Endothelial cell of umbilical vein (primary cell): Measurements from ENCODE around the gene DCC. TPM values are rescaled to one million over a fixed set of nuclear protein-coding genes. Genes with fewer than 3 reads are reported as not detected.

ENCODE experiments used
- BruUV-seq: library from RNA; stranded (reverse); fragments of 400-500 nt; replicated peaks from 2 replicates; lab custom pipeline; 2021; lab: Mats Ljungman, UMichigan
- CTCF ChIA-PET: fragments of 300-600, 350-600 bp; sonication (Branson Sonifier 250); formaldehyde crosslinking; loops from one replicate; lab custom pipeline; 2021; ENCODE audit warnings: antibody characterized with exemption, inconsistent platforms; lab: Charles Lee
- POLR2A ChIA-PET: fragments of 300-600, 350-600 bp; sonication (Branson Sonifier 250); formaldehyde crosslinking; loops from one replicate; lab custom pipeline; 2021; ENCODE audit warnings: antibody characterized with exemption, inconsistent platforms; lab: Charles Lee
- DNase-seq: peaks from one replicate; pipeline ENCODE4 v3.0.0-alpha.2; 2011; ENCODE audit warnings: low read depth, low spot score
- FAIRE-seq: peaks from 2 replicates; lab custom pipeline; 2011; peaks lifted over from hg19 to GRCh38; lab: Jason Lieb, UNC
- H2AFZ ChIP-seq: 2 replicates; pipeline ENCODE4 v1.6.0; 2012; ENCODE audit warnings: low read depth, low read length, control low read depth, inconsistent platforms
- H3K27ac ChIP-seq: 2 replicates; pipeline ENCODE4 v1.5.1; 2011; ENCODE audit warnings: low read depth, mild to moderate bottlenecking, control low read depth, low read length, moderate library complexity; ENCODE audit not compliant: insufficient read depth
- H3K27me3 ChIP-seq, 2 experiments: 2 replicates each; pipeline versions ENCODE4 v1.6.0 to v1.6.1; 2011; ENCODE audit warnings: low read length in 2 of 2, mixed read lengths in 1 of 2; ENCODE audit not compliant: control insufficient read depth in 2 of 2, insufficient read depth in 2 of 2
- H3K36me3 ChIP-seq, 2 experiments: 2 replicates in 1 of 2; 3 replicates in 1 of 2; pipeline ENCODE4 v1.5.1; 2011; ENCODE audit warnings: low read length in 2 of 2, mild to moderate bottlenecking in 1 of 2, moderate library complexity in 1 of 2; ENCODE audit not compliant: control insufficient read depth in 2 of 2, insufficient read depth in 2 of 2; ENCODE audit errors: extremely low read depth in 1 of 2
- H3K4me1 ChIP-seq: 3 replicates; pipeline ENCODE4 v1.5.1; 2011; ENCODE audit warnings: mild to moderate bottlenecking, low read length; ENCODE audit not compliant: control insufficient read depth, insufficient read depth; ENCODE audit errors: extremely low read depth
- H3K4me2 ChIP-seq: 2 replicates; pipeline ENCODE4 v1.6.1; 2011; ENCODE audit warnings: low read length, control low read depth, mixed read lengths; ENCODE audit not compliant: insufficient read depth
- H3K4me3 ChIP-seq, 3 experiments: fragments of 200-600 bp in 1 of 3; sonication (generic), shearing (Covaris generic) in 1 of 3; replicated peaks in 1 of 3; 2 replicates each; pipeline ENCODE4 v1.5.1; 2011 to 2016; ENCODE audit warnings: control low read depth in 3 of 3, low read length in 3 of 3, mild to moderate bottlenecking in 2 of 3, inconsistent platforms in 1 of 3, low read depth in 1 of 3, moderate library complexity in 1 of 3; ENCODE audit not compliant: insufficient read depth in 1 of 3
- H3K79me2 ChIP-seq: 2 replicates; pipeline ENCODE4 v1.6.0; 2012; ENCODE audit warnings: low read length, inconsistent platforms; ENCODE audit not compliant: control insufficient read depth, insufficient read depth
- H3K9ac ChIP-seq: replicated peaks from 2 replicates; pipeline ENCODE3; 2011; ENCODE audit warnings: low read length, control low read depth; ENCODE audit not compliant: insufficient read depth; ENCODE audit errors: extremely low read depth
- H3K9me1 ChIP-seq: replicated peaks from 3 replicates; pipeline ENCODE4 v1.6.0; 2011; ENCODE audit warnings: mild to moderate bottlenecking, low read length; ENCODE audit not compliant: control insufficient read depth, insufficient read depth; ENCODE audit errors: extremely low read depth
- H3K9me3 ChIP-seq: replicated peaks from 2 replicates; pipeline ENCODE4 v1.5.1; 2012; ENCODE audit warnings: low read length, inconsistent platforms; ENCODE audit not compliant: control insufficient read depth, insufficient read depth
- H4K20me1 ChIP-seq: replicated peaks from 2 replicates; pipeline ENCODE3; 2011; ENCODE audit warnings: mild to moderate bottlenecking, low read length; ENCODE audit not compliant: control insufficient read depth, insufficient read depth; ENCODE audit errors: extremely low read depth
- CTCF ChIP-seq, 2 donors: IDR thresholded peaks; 1 replicate in 1 of 2; 2 replicates in 1 of 2; pipeline ENCODE4 v1.5.1; 2011; ENCODE audit warnings: low read length in 2 of 2, mild to moderate bottlenecking in 2 of 2, moderate library complexity in 2 of 2, control low read depth in 1 of 2, inconsistent platforms in 1 of 2, low read depth in 1 of 2; ENCODE audit not compliant: insufficient read depth in 1 of 2; ENCODE audit errors: extremely low read depth in 1 of 2
- EZH2 ChIP-seq: IDR thresholded peaks from 2 replicates; pipeline ENCODE4 v1.6.1; 2012; ENCODE audit warnings: borderline replicate concordance, low read depth, mild to moderate bottlenecking, moderate library complexity, low read length, inconsistent platforms; ENCODE audit not compliant: severe bottlenecking
- FOS ChIP-seq: IDR thresholded peaks from 2 replicates; pipeline ENCODE4 v1.6.1; 2011; ENCODE audit warnings: mild to moderate bottlenecking, low read length, moderate library complexity, borderline replicate concordance; ENCODE audit not compliant: insufficient read depth
- GATA2 ChIP-seq: IDR thresholded peaks from 2 replicates; pipeline ENCODE4 v1.7.0; 2011; ENCODE audit warnings: low read depth, mild to moderate bottlenecking, moderate library complexity, mixed read lengths, low read length; ENCODE audit not compliant: insufficient read length, insufficient read depth
- JUN ChIP-seq: IDR thresholded peaks from 2 replicates; pipeline ENCODE4 v1.6.1; 2011; ENCODE audit warnings: borderline replicate concordance, low read depth; ENCODE audit not compliant: insufficient read length, insufficient read depth
- MAX ChIP-seq: IDR thresholded peaks from 2 replicates; pipeline ENCODE4 v1.6.1; 2011; ENCODE audit not compliant: insufficient read depth, insufficient read length
- MYC ChIP-seq: IDR thresholded peaks from one replicate; pipeline ENCODE4 v1.6.1; 2011; ENCODE audit warnings: mild to moderate bottlenecking, low read depth, low read length
- POLR2A ChIP-seq: IDR thresholded peaks from 2 replicates; pipeline ENCODE4 v1.6.1; 2012; ENCODE audit warnings: low read depth, mild to moderate bottlenecking, control low read depth, low read length
- POLR2AphosphoS5 ChIP-seq: IDR thresholded peaks from 2 replicates; pipeline ENCODE4 v1.6.1; 2012; ENCODE audit warnings: low read depth, mild to moderate bottlenecking, control low read depth, low read length, moderate library complexity; ENCODE audit not compliant: insufficient read depth
- dilution Hi-C: fragments of 300-500 bp; cut with MboI; formaldehyde crosslinking; loops from one replicate; pipeline ENCODE4 v1.15.0; 2019; ENCODE audit warnings: low sequenced_read_pairs; ENCODE audit not compliant: extremely low pct_ligation_motif_present
- intact Hi-C: fragments of 100-400 bp; cut with micrococcal nuclease; formaldehyde crosslinking; loops from one replicate; pipeline ENCODE4 v1.10.0; 2022
- polyA plus RNA-seq, 4 experiments: library from polyadenylated mRNA; depleted of rRNA in 3 of 4; stranded (reverse) in 3 of 4; unstranded in 1 of 4; fragments of >200 nt; gene quantifications; 2 replicates each; pipeline versions ENCODE4 v1.2.1 to v1.2.3, GENCODE V29; 2011 to 2012; ENCODE audit warnings: missing spikeins in 1 of 4
- total RNA-seq: library from RNA; stranded (reverse); gene quantifications from 2 replicates; pipeline ENCODE4 v1.2.3, GENCODE V29; 2021

Gene DCC
- total and polyA plus RNA-seq, 2 donors (not counting 3 experiments of a cell fraction or from before 2014, with no cell fraction given), result not detected

- BruUV-seq, result no TSS peak
- no peaks in the 10 kb centered on the region for H3K9me1 ChIP-seq
- no peak overlapping the region for H2AFZ ChIP-seq
- intact Hi-C loops (no loop called here), dilution Hi-C loops (no loop called here)
- H3K9me3 ChIP-seq, result peaks cover 1% of the 10 kb centered on the region
- FAIRE-seq, result no peak
- no peaks in the 10 kb centered on the region for H4K20me1 ChIP-seq
- H3K4me3 ChIP-seq, result no peak overlapping the region
- H3K27ac ChIP-seq, result no peak overlapping the region
- H3K9ac ChIP-seq, result no peak overlapping the region
- no peaks in the 10 kb centered on the region for H3K27me3 ChIP-seq
- H3K4me2 ChIP-seq, result no peak overlapping the region
- no peaks in the 10 kb centered on the region for H3K79me2 ChIP-seq
- DNase-seq, result no peak
- H3K36me3 ChIP-seq, result no peaks in the 10 kb centered on the region
- no peak for TF ChIP-seq MYC
- no peak for TF ChIP-seq FOS
- TF ChIP-seq POLR2A, result no peak
- no peak for TF ChIP-seq JUN
- no peak for TF ChIP-seq POLR2AphosphoS5
- TF ChIP-seq CTCF (IDR thresholded peaks at IDR 0.05; ENCODE audit: extremely low read depth in 1 of 2, insufficient read depth in 1 of 2, low read depth in 1 of 2, low read length in 2 of 2), result no peak
- no peak for TF ChIP-seq EZH2
- TF ChIP-seq GATA2, result no peak
- no peak for TF ChIP-seq MAX
- CTCF ChIA-PET, result no interaction called here
- no peaks in the 10 kb centered on the region for H3K4me1 ChIP-seq
- POLR2A ChIA-PET, result no interaction called here
Observed at GRCh38 chr18:52875725-52876124, 535.7 kb downstream of the DCC start.
